ENCODE results near the gene MMAA. TPM values are rescaled to one million over a fixed set of nuclear protein-coding genes. Genes with fewer than 3 reads are reported as not detected.

MMAA gene
- total and polyA plus RNA-seq, 4 donors, result 4.8 to 18.9 (median 15.3) TPM

GRCh38 chr4:145681518-145681917 is 62.3 kb downstream of the MMAA start:
- Histone ChIP-seq H3K36me3 (ENCODE audit: control insufficient read depth in 4 of 4, insufficient read depth in 3 of 4, low read depth in 1 of 4, low read length in 3 of 4) (no peaks in the 10 kb centered on the region), H3K27me3 (ENCODE audit: control insufficient read depth in 4 of 4, insufficient read depth in 4 of 4, low read length in 3 of 4) (no peaks in the 10 kb centered on the region), H3K9me3 (ENCODE audit: control insufficient read depth in 4 of 4, low read length in 3 of 4) (no peaks in the 10 kb centered on the region), H3K9ac (ENCODE audit: low read depth in 1 of 2, low read length in 2 of 2) (no peak overlapping the region), H3K27ac (ENCODE audit: low read depth in 1 of 2, low read length in 2 of 2) (no peak overlapping the region), H3K4me3 (ENCODE audit: low read depth in 1 of 3, low read length in 3 of 3) (no peak overlapping the region), H3K4me1 (ENCODE audit: control insufficient read depth in 4 of 4, insufficient read depth in 4 of 4, low read length in 3 of 4) (no peaks in the 10 kb centered on the region)
- no peak for DNase-seq (ENCODE audit: low spot score)
- TF ChIP-seq JUND (IDR thresholded peaks at IDR 0.05) (no peak), MAX (IDR thresholded peaks at IDR 0.05) (no peak), RAD21 (IDR thresholded peaks at IDR 0.05) (no peak), SP1 (IDR thresholded peaks at IDR 0.05) (no peak), EGR1 (IDR thresholded peaks at IDR 0.05; ENCODE audit: low read depth in 2 of 2) (no peak), RXRA (IDR thresholded peaks at IDR 0.05) (no peak), YY1 (IDR thresholded peaks at IDR 0.05) (no peak), HNF4G (IDR thresholded peaks at IDR 0.05) (no peak), CTCF (IDR thresholded peaks at IDR 0.05; ENCODE audit: low read depth, low read length, missing input control) (no peak), ZBTB33 (IDR thresholded peaks at IDR 0.05) (no peak), FOXA1 (IDR thresholded peaks at IDR 0.05) (no peak), NR2F2 (IDR thresholded peaks at IDR 0.05) (no peak), ATF3 (IDR thresholded peaks at IDR 0.05) (no peak), REST (IDR thresholded peaks at IDR 0.05) (no peak), HNF4A (conservative IDR thresholded peaks at IDR 0.05) (no peak), TAF1 (conservative IDR thresholded peaks at IDR 0.05) (no peak)

GRCh38 chr4:145681956-145682355 is 62.8 kb downstream of the MMAA start:
- DNase-seq (ENCODE audit: low spot score), result no peak
- H3K9ac ChIP-seq (ENCODE audit: low read depth in 1 of 2, low read length in 2 of 2), result no peak overlapping the region
- H3K4me3 ChIP-seq (ENCODE audit: low read depth in 1 of 3, low read length in 3 of 3), result no peak overlapping the region
- 100% methylated on average over 1 of the region's 1 CpG for WGBS
- H3K27me3 ChIP-seq (ENCODE audit: control insufficient read depth in 4 of 4, insufficient read depth in 4 of 4, low read length in 3 of 4), result no peaks in the 10 kb centered on the region
- H3K4me1 ChIP-seq (ENCODE audit: control insufficient read depth in 4 of 4, insufficient read depth in 4 of 4, low read length in 3 of 4), result no peaks in the 10 kb centered on the region
- no peaks in the 10 kb centered on the region for H3K9me3 ChIP-seq (ENCODE audit: control insufficient read depth in 4 of 4, low read length in 3 of 4)
- H3K36me3 ChIP-seq (ENCODE audit: control insufficient read depth in 4 of 4, insufficient read depth in 3 of 4, low read depth in 1 of 4, low read length in 3 of 4), result no peaks in the 10 kb centered on the region
- no peak overlapping the region for H3K27ac ChIP-seq (ENCODE audit: low read depth in 1 of 2, low read length in 2 of 2)
- TF ChIP-seq JUND (IDR thresholded peaks at IDR 0.05), result no peak
- no peak for TF ChIP-seq RAD21 (IDR thresholded peaks at IDR 0.05)
- no peak for TF ChIP-seq ZBTB33 (IDR thresholded peaks at IDR 0.05)
- no peak for TF ChIP-seq RXRA (IDR thresholded peaks at IDR 0.05)
- no peak for TF ChIP-seq EGR1 (IDR thresholded peaks at IDR 0.05; ENCODE audit: low read depth in 2 of 2)
- no peak for TF ChIP-seq ATF3 (IDR thresholded peaks at IDR 0.05)
- no peak for TF ChIP-seq FOXA2 (IDR thresholded peaks at IDR 0.05)
- no peak for TF ChIP-seq TAF1 (conservative IDR thresholded peaks at IDR 0.05)
- TF ChIP-seq REST (IDR thresholded peaks at IDR 0.05), result no peak
- no peak for TF ChIP-seq GABPA (IDR thresholded peaks at IDR 0.05 in 1 of 2, conservative IDR thresholded peaks at IDR 0.05 in 1 of 2)
- no peak for TF ChIP-seq HNF4G (IDR thresholded peaks at IDR 0.05)

All from liver (tissue), 9 donors.